Islet of Langerhans (tissue), 1 donor: ENCODE measurements around the gene OCRL.

Source experiments
- FAIRE-seq: peaks from one replicate; lab custom pipeline; 2011; peaks lifted over from hg19 to GRCh38; lab: Jason Lieb, UNC

Gene OCRL

GRCh38 chrX:129585691-129586090 is 45.6 kb downstream of the OCRL start:
- no peak for FAIRE-seq

GRCh38 chrX:129586446-129586845 is 46.4 kb downstream of the OCRL start:
- no peak for FAIRE-seq

GRCh38 chrX:129590596-129590995 is 50.5 kb downstream of the OCRL start:
- no peak for FAIRE-seq

GRCh38 chrX:129593137-129593536 is 53.1 kb downstream of the OCRL start:
- no peak for FAIRE-seq

- FAIRE-seq = no peak
Observed at GRCh38 chrX:129594781-129595180, 54.7 kb downstream of the OCRL start.

GRCh38 chrX:129596077-129596476 is 56.0 kb downstream of the OCRL start:
- no peak for FAIRE-seq

GRCh38 chrX:129597905-129598304 is 57.8 kb downstream of the OCRL start:
- no peak for FAIRE-seq

- no peak for FAIRE-seq
Observed at GRCh38 chrX:129599499-129599898, 59.4 kb downstream of the OCRL start.

GRCh38 chrX:129599996-129600395 is 59.9 kb downstream of the OCRL start:
- no peak for FAIRE-seq

GRCh38 chrX:129600981-129601424 is 60.9 kb downstream of the OCRL start:
- FAIRE-seq = peak; percentile 70

- FAIRE-seq = peak; percentile 93
Observed at GRCh38 chrX:129606918-129607317, 66.9 kb downstream of the OCRL start.

- no peak for FAIRE-seq
Observed at GRCh38 chrX:129608496-129608895, 68.4 kb downstream of the OCRL start.

GRCh38 chrX:129609395-129609794 is 69.3 kb downstream of the OCRL start:
- no peak for FAIRE-seq

GRCh38 chrX:129612396-129612795 is 72.3 kb downstream of the OCRL start:
- no peak for FAIRE-seq

- no peak for FAIRE-seq
Observed at GRCh38 chrX:129613596-129613995, 73.5 kb downstream of the OCRL start.

- no peak for FAIRE-seq
Observed at GRCh38 chrX:129614481-129615255, 74.6 kb downstream of the OCRL start.

- no peak for FAIRE-seq
Observed at GRCh38 chrX:129617420-129617819, 77.4 kb downstream of the OCRL start.

- FAIRE-seq = no peak
Observed at GRCh38 chrX:129618997-129619396, 78.9 kb downstream of the OCRL start.

GRCh38 chrX:129622757-129623301 is 82.8 kb downstream of the OCRL start:
- no peak for FAIRE-seq

GRCh38 chrX:129626026-129626425 is 86.0 kb downstream of the OCRL start:
- no peak for FAIRE-seq

GRCh38 chrX:129629837-129630236 is 89.8 kb downstream of the OCRL start:
- FAIRE-seq = no peak

- FAIRE-seq = no peak
Observed at GRCh38 chrX:129631849-129632248, 91.8 kb downstream of the OCRL start.

- FAIRE-seq = no peak
Observed at GRCh38 chrX:129632443-129632842, 92.4 kb downstream of the OCRL start.

GRCh38 chrX:129634541-129634940 is 94.5 kb downstream of the OCRL start:
- no peak for FAIRE-seq
